Lower leg skin (tissue), 4 donors: ENCODE measurements around the gene MAN1A1. TPM values are rescaled to one million over a fixed set of nuclear protein-coding genes. Genes with fewer than 3 reads are reported as not detected.

Experiments used
- DNase-seq, 2 donors: peaks; one replicate each; pipeline ENCODE4 v3.0.0-alpha.2; 2019; ENCODE audit warnings: low spot score in 2 of 2
- H3K4me3 ChIP-seq: fragments of 200-600 bp; sonication (generic); 2 replicates; pipeline ENCODE4 v1.5.1; 2017; ENCODE audit warnings: mild to moderate bottlenecking, low read depth; ENCODE audit not compliant: poor library complexity, severe bottlenecking
- POLR2A ChIP-seq, 2 donors: fragments of 450-650 bp; IDR thresholded peaks; one replicate each; pipeline ENCODE4 v1.6.1; 2016 to 2017; ENCODE audit warnings: antibody characterized with exemption in 2 of 2, mild to moderate bottlenecking in 1 of 2, moderate library complexity in 1 of 2
- WGBS, 2 donors: methylation state at CpG; one replicate each; pipeline ENCODE4 v1.1.5; 2018; 5-methylcytosine and 5-hydroxymethylcytosine counted together
- intact Hi-C: fragments of 100-400 bp; cut with DNase I; formaldehyde crosslinking; loops from one replicate; pipeline ENCODE4 v1.15.0; 2023; ENCODE audit warnings: low total_unique reads
- total RNA-seq, 4 donors: library from RNA; depleted of rRNA; stranded (reverse); fragments of >200 nt; gene quantifications; one replicate each; pipeline ENCODE4 v1.1.0, GENCODE V29; 2016
- TF ChIP-seq, protein P1 (sequence below), 3 donors: fragments of 450-650 bp; IDR thresholded peaks; one replicate each; pipeline ENCODE4 v1.5.1; 2016; ENCODE audit warnings: antibody characterized with exemption in 3 of 3, mild to moderate bottlenecking in 3 of 3, moderate library complexity in 2 of 3

Gene MAN1A1
- total RNA-seq, 4 donors from 2014 or later: 33.5 to 85.7 (median 37.1) TPM

DNA sequence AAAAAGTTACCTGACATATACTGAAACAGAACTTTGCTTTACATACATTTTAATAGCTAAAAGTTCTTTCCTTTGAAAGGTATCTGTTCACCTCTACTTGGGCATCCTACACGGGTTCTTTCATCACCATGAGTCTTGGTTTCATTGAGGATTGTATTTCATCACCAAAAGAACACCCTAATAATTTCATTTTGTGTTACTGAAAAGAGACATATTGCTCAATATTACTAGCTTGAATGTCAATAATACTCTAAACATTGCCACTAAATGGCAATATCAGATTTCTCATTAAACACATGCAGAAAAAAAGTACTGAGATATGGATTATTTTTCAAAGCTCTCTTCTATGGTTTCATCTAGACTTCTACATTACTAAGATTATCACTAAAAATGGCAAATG is 30.8 kb downstream of the MAN1A1 start:
- intact Hi-C loops: no loop called here
- DNase-seq: no peak
- H3K4me3 ChIP-seq: no peak overlapping the region
- WGBS, 2 donors: 39 to 96% methylated on average over 1 of the region's 1 CpG
- TF ChIP-seq, protein P1, sequence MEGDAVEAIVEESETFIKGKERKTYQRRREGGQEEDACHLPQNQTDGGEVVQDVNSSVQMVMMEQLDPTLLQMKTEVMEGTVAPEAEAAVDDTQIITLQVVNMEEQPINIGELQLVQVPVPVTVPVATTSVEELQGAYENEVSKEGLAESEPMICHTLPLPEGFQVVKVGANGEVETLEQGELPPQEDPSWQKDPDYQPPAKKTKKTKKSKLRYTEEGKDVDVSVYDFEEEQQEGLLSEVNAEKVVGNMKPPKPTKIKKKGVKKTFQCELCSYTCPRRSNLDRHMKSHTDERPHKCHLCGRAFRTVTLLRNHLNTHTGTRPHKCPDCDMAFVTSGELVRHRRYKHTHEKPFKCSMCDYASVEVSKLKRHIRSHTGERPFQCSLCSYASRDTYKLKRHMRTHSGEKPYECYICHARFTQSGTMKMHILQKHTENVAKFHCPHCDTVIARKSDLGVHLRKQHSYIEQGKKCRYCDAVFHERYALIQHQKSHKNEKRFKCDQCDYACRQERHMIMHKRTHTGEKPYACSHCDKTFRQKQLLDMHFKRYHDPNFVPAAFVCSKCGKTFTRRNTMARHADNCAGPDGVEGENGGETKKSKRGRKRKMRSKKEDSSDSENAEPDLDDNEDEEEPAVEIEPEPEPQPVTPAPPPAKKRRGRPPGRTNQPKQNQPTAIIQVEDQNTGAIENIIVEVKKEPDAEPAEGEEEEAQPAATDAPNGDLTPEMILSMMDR (IDR thresholded peaks at IDR 0.05): no peak
- TF ChIP-seq POLR2A (IDR thresholded peaks at IDR 0.05): no peak

GRCh38 chr6:119318176-119318575 is 31.4 kb downstream of the MAN1A1 start:
- intact Hi-C loops: no loop called here
- H3K4me3 ChIP-seq: no peak overlapping the region
- TF ChIP-seq, protein P1 (IDR thresholded peaks at IDR 0.05): no peak
- no peak for TF ChIP-seq POLR2A (IDR thresholded peaks at IDR 0.05)
- WGBS, 2 donors: 97 to 100% methylated on average over 1 of the region's 1 CpG
- DNase-seq: no peak

- TF ChIP-seq, protein P1 (IDR thresholded peaks at IDR 0.05): no peak
- TF ChIP-seq POLR2A (IDR thresholded peaks at IDR 0.05): no peak
- DNase-seq: no peak
- intact Hi-C loops: no loop called here
- 97 to 98% methylated on average over 4 of the region's 4 CpGs for WGBS, 2 donors
- H3K4me3 ChIP-seq: no peak overlapping the region
These were observed 32.6 kb downstream of the MAN1A1 start for GRCh38 chr6:119317007-119317406.

DNA sequence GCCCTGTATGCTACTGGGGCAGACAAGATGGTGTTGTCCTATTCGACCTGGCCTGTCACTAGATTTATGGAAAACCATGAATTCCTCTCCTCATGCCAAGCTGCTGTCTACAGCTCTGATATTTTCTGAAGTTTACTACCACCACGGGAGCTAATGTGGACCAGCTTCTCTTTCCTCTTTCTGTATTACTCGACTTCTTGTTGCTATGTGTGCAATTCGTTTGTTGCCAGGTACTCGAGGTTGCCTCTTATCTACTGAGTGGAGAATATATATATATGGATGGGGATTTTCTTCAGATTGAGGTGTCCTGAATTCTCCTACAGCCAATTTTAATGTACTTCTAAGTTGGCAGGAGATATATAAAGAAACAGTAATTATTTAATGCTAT is 34.7 kb downstream of the MAN1A1 start:
- WGBS, 2 donors: 53 to 65% methylated on average over 5 of the region's 5 CpGs
- intact Hi-C loops: no loop called here
- TF ChIP-seq, protein P1 (IDR thresholded peaks at IDR 0.05): no peak
- no peak for TF ChIP-seq POLR2A (IDR thresholded peaks at IDR 0.05)
- no peak overlapping the region for H3K4me3 ChIP-seq
- DNase-seq: no peak

DNA sequence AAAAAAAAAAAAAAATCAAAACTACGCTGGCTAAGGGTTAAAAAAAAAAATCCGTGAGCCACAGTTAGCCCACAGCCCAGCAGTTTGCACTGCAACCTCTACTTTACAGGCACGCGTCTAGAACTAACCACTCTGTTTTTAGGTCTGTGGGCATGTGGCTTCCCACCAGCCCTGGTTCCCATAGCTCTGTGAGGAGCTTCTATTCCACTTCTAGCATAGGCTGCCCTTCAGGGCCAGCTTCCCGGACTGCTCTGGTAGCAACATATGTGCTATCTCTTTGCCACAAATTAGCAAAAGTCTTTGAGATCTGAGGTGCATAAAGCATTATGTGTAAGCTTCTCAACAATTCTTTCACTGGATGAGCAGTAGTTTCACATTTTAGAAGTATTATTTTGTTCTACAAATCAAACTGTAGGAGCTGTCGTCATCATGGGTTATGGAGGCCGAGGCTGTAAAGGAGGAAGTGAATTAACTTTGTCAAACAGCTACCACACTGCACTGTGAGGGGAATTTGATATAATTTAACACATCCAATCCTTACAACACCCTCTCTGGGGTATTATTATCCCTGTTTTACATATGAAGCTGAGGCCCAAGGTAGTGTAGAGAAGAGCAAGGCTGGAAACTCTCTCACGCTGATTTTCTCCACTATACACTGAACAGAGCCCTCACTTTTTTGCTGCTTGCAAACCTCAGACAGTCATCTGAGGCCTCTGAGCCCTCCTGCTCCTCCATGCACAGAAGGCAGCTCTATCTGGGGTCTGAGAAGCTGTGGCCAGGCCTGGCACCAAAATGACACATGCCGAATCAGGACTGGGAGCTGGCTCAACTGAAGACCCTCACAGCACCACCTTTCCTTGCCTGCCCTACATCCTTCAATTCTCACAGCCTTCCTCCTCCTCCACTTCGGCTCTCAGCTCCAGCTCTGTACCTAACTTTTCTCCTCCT is 35.4 kb downstream of the MAN1A1 start:
- DNase-seq: no peak
- intact Hi-C loops: no loop called here
- 82 to 89% methylated on average over 10 of the region's 10 CpGs for WGBS, 2 donors
- no peak overlapping the region for H3K4me3 ChIP-seq
- no peak for TF ChIP-seq POLR2A (IDR thresholded peaks at IDR 0.05)

- 78% methylated on average over 4 of the region's 4 CpGs for WGBS, 2 donors
- no peak for DNase-seq
- TF ChIP-seq, protein P1 (IDR thresholded peaks at IDR 0.05): no peak
- no peak for TF ChIP-seq POLR2A (IDR thresholded peaks at IDR 0.05)
- intact Hi-C loops: no loop called here
- no peak overlapping the region for H3K4me3 ChIP-seq
These were observed 36.7 kb downstream of the MAN1A1 start for GRCh38 chr6:119312875-119313338.
